GM12891 (cell line): Measurements from ENCODE around the gene KCNQ5.
"Not testable (repeated sequence)": the region's sequence is repeated elsewhere in the genome, so short reads cannot be mapped to it uniquely, and the experiment has no call there.

Experiments used
- DNase-seq: peaks from one replicate; pipeline ENCODE4 v3.0.0; 2011; ENCODE audit warnings: low spot score; ENCODE audit not compliant: insufficient read length
- FAIRE-seq: peaks from 2 replicates; lab custom pipeline; 2011; peaks lifted over from hg19 to GRCh38; lab: Jason Lieb, UNC
- PAX5 ChIP-seq: IDR thresholded peaks from 2 replicates; pipeline ENCODE4 v1.6.1; 2011; ENCODE audit warnings: low read length, moderate library complexity, mild to moderate bottlenecking; ENCODE audit not compliant: insufficient read depth, severe bottlenecking
- POLR2A ChIP-seq: IDR thresholded peaks from 2 replicates; pipeline ENCODE4 v1.6.1; 2011; ENCODE audit warnings: low read depth, low read length, control low read depth
- POLR2AphosphoS5 ChIP-seq: IDR thresholded peaks from 2 replicates; pipeline ENCODE4 v1.6.1; 2011; ENCODE audit warnings: low read depth, low read length, control low read depth
- POU2F2 ChIP-seq: IDR thresholded peaks from 2 replicates; pipeline ENCODE4 v1.6.1; 2011; ENCODE audit warnings: low read depth, mild to moderate bottlenecking, control low read depth, low read length, moderate library complexity
- SPI1 ChIP-seq: IDR thresholded peaks from 2 replicates; pipeline ENCODE4 v1.6.1; 2011; ENCODE audit warnings: low read depth, low read length, control low read depth
- TAF1 ChIP-seq: IDR thresholded peaks from 2 replicates; pipeline ENCODE4 v1.6.1; 2011; ENCODE audit warnings: low read depth, low read length, control low read depth

Gene KCNQ5

GRCh38 chr6:72890671-72891070 lies 268.8 kb downstream of the KCNQ5 start:
- FAIRE-seq (no peak), DNase-seq (no peak)
- TF ChIP-seq POU2F2 (no peak), POLR2AphosphoS5 (no peak), SPI1 (no peak), PAX5 (no peak), POLR2A (no peak), TAF1 (no peak)

GRCh38 chr6:72892901-72893300 lies 271.0 kb downstream of the KCNQ5 start:
- TF ChIP-seq SPI1 (no peak), POU2F2 (no peak), PAX5 (no peak), POLR2AphosphoS5 (no peak), POLR2A (no peak), TAF1 (no peak)
- DNase-seq (no peak), FAIRE-seq (no peak)

- no peak for DNase-seq
- no peak for TF ChIP-seq SPI1
- TF ChIP-seq POLR2A: no peak
- no peak for TF ChIP-seq POU2F2
- TF ChIP-seq TAF1: no peak
- no peak for TF ChIP-seq POLR2AphosphoS5
- TF ChIP-seq PAX5: no peak
- FAIRE-seq: no peak
Measured at GRCh38 chr6:72894091-72894490, 272.2 kb downstream of the KCNQ5 start.

GRCh38 chr6:72898313-72898712 lies 276.4 kb downstream of the KCNQ5 start:
- not testable (repeated sequence) for FAIRE-seq, DNase-seq

- TF ChIP-seq TAF1: no peak
- no peak for TF ChIP-seq SPI1
- no peak for TF ChIP-seq POLR2AphosphoS5
- no peak for TF ChIP-seq POU2F2
- no peak for TF ChIP-seq POLR2A
- TF ChIP-seq PAX5: no peak
- DNase-seq (no peak), FAIRE-seq (no peak)
Measured at GRCh38 chr6:72905705-72906478, 284.0 kb downstream of the KCNQ5 start.

- no peak for DNase-seq
- FAIRE-seq: no peak
- TF ChIP-seq TAF1 (no peak), SPI1 (no peak), POU2F2 (no peak), POLR2AphosphoS5 (no peak), POLR2A (no peak), PAX5 (no peak)
Measured at GRCh38 chr6:72911463-72912155, 289.7 kb downstream of the KCNQ5 start.

- no peak for TF ChIP-seq POU2F2
- TF ChIP-seq TAF1: no peak
- no peak for TF ChIP-seq POLR2A
- no peak for TF ChIP-seq POLR2AphosphoS5
- no peak for TF ChIP-seq SPI1
- no peak for TF ChIP-seq PAX5
- DNase-seq (no peak), FAIRE-seq (no peak)
Measured at GRCh38 chr6:72913797-72914196, 291.9 kb downstream of the KCNQ5 start.

GRCh38 chr6:72916298-72916697 lies 294.4 kb downstream of the KCNQ5 start:
- DNase-seq (no peak), FAIRE-seq (no peak)
- TF ChIP-seq TAF1: no peak
- TF ChIP-seq POU2F2: no peak
- TF ChIP-seq POLR2A: no peak
- no peak for TF ChIP-seq SPI1
- no peak for TF ChIP-seq PAX5
- no peak for TF ChIP-seq POLR2AphosphoS5

- FAIRE-seq: no peak
- TF ChIP-seq PAX5 (no peak), POLR2AphosphoS5 (no peak), POLR2A (no peak), TAF1 (no peak), POU2F2 (no peak), SPI1 (no peak)
- DNase-seq: no peak
Measured at GRCh38 chr6:72916906-72917305, 295.0 kb downstream of the KCNQ5 start.

GRCh38 chr6:72922401-72922800 lies 300.5 kb downstream of the KCNQ5 start:
- no peak for DNase-seq
- TF ChIP-seq PAX5 (no peak), SPI1 (no peak), POLR2AphosphoS5 (no peak)
- no peak for FAIRE-seq
